H1 (cell line): ENCODE data around the gene ALPI. TPM values are rescaled to one million over a fixed set of nuclear protein-coding genes. Genes with fewer than 3 reads are reported as not detected.

Experiments
- ASH2L ChIP-seq: fragments of 200-600, 300-600 bp; sonication (generic); IDR thresholded peaks from one replicate; pipeline ENCODE4 v1.7.1; 2017; ENCODE audit warnings: low read length
- KDM1A ChIP-seq: fragments of 200-600, 300-600 bp; sonication (generic); IDR thresholded peaks from 2 replicates; pipeline ENCODE4 v1.7.1; 2016; ENCODE audit warnings: mild to moderate bottlenecking, low read length, borderline replicate concordance
- SIN3A ChIP-seq, 2 experiments: IDR thresholded peaks in 1 of 2; conservative IDR thresholded peaks in 1 of 2; 2 replicates each; pipeline ENCODE4 v1.6.1; 2011 to 2012; ENCODE audit warnings: low read length in 2 of 2, improper control_type of control experiment in 1 of 2, low read depth in 1 of 2, mild to moderate bottlenecking in 1 of 2
- SIRT6 ChIP-seq: IDR thresholded peaks from one replicate; pipeline ENCODE4 v1.7.1; 2012; ENCODE audit warnings: low read length, inconsistent platforms
- polyA plus RNA-seq, 7 experiments: library from polyadenylated mRNA; depleted of rRNA in 3 of 7; stranded (reverse) in 5 of 7; unstranded in 2 of 7; fragments of >200 nt in 5 of 7; fragments of 200-250 nt in 2 of 7; gene quantifications; 1 replicate in 5 of 7; 2 replicates in 1 of 7; 4 replicates in 1 of 7; pipeline versions ENCODE4 v1.2.1 to v1.2.3, GENCODE V29; 2011 to 2013; ENCODE audit warnings: missing spikeins in 2 of 7, mixed read lengths in 2 of 7
- total RNA-seq: library from RNA; stranded (reverse); fragmentation: NEBNext Ultra II Directional; extraction: Animal tissue kit (Norgen Biotek cat#: 25700); gene quantifications from 2 replicates; pipeline ENCODE4 v1.2.1, GENCODE V29; 2021

The ALPI gene
- total and polyA plus RNA-seq, 2 of the 8 experiments (the other 6 are each of a cell fraction or from before 2014, with no cell fraction given): not detected

DNA sequence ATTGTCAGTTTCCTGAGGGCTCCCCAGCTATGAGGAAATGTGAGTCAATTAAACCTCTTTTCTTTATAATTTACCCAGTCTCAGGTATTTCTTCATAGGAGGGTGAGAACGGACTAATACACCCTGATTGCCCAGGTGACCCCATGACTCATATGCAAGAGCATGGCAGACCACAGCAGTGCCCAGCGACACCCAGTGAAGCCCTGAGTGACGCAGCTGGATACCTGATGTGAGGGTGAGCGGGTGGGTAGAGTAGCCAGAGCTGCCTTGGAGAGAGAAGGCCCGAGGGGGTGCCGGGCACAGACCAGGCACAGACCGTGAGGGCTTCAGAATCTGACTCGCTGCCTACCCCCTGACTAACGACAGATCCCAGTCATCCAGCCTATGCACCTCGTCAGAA is 33.9 kb upstream of the ALPI start (continued):
- no peak for TF ChIP-seq SIRT6
- TF ChIP-seq KDM1A: no peak
- TF ChIP-seq ASH2L: no peak
- no peak for TF ChIP-seq SIN3A (conservative IDR thresholded peaks at IDR 0.05 in 1 of 2, IDR thresholded peaks at IDR 0.05 in 1 of 2; ENCODE audit: low read depth in 1 of 2, low read length in 2 of 2)
